Left renal cortex interstitium (tissue), 4 donors: Measurements from ENCODE around the gene NT5M. TPM values are rescaled to one million over a fixed set of nuclear protein-coding genes. Genes with fewer than 3 reads are reported as not detected.
"Not testable (repeated sequence)": the region's sequence is repeated elsewhere in the genome, so short reads cannot be mapped to it uniquely, and the experiment has no call there.

ENCODE experiments used
- DNase-seq, 4 donors: peaks; one replicate each; pipeline ENCODE4 v3.0.0-alpha.2; 2013; ENCODE audit warnings: low read depth in 4 of 4, low spot score in 2 of 4, missing footprints in 1 of 4
- polyA plus RNA-seq, 4 donors: library from polyadenylated mRNA; unstranded; fragments of 120-200 nt; gene quantifications; one replicate each; pipeline ENCODE4 v1.2.1, GENCODE V29; 2013; ENCODE audit not compliant: insufficient read length in 4 of 4

NT5M gene
- polyA plus RNA-seq, 4 donors: 4.1 to 8.6 (median 6.3) TPM

- DNase-seq: no peak
Observed at GRCh38 chr17:17300624-17301568, 2.3 kb upstream of the NT5M start.

- not testable (repeated sequence) for DNase-seq
Observed at GRCh38 chr17:17301659-17302058, 1.5 kb upstream of the NT5M start.

GRCh38 chr17:17303847-17304490, 796 bp downstream of the NT5M start:
- no peak for DNase-seq

GRCh38 chr17:17304521-17304985, 1.4 kb downstream of the NT5M start:
- no peak for DNase-seq

- DNase-seq: no peak
Observed at GRCh38 chr17:17305281-17305801, 2.2 kb downstream of the NT5M start.

- DNase-seq: no peak
Observed at GRCh38 chr17:17309356-17309755, 6.2 kb downstream of the NT5M start.

GRCh38 chr17:17313350-17313991, 10.3 kb downstream of the NT5M start:
- DNase-seq: peak in 1 of 4 donors; percentile 29

- DNase-seq: no peak
Observed at GRCh38 chr17:17314501-17315071, 11.4 kb downstream of the NT5M start.

GRCh38 chr17:17315142-17315821, 12.1 kb downstream of the NT5M start:
- DNase-seq: no peak

GRCh38 chr17:17320188-17320910, 17.2 kb downstream of the NT5M start:
- DNase-seq: no peak

- no peak for DNase-seq
Observed at GRCh38 chr17:17320911-17321220, 17.7 kb downstream of the NT5M start.

- DNase-seq: no peak
Observed at GRCh38 chr17:17321356-17322025, 18.3 kb downstream of the NT5M start.

- no peak for DNase-seq
Observed at GRCh38 chr17:17322516-17323510, 19.6 kb downstream of the NT5M start.

GRCh38 chr17:17324616-17325015, 21.4 kb downstream of the NT5M start:
- no peak for DNase-seq

GRCh38 chr17:17325228-17325627, 22.1 kb downstream of the NT5M start:
- DNase-seq: no peak

- no peak for DNase-seq
Observed at GRCh38 chr17:17325816-17326215, 22.6 kb downstream of the NT5M start.

- DNase-seq: no peak
Observed at GRCh38 chr17:17326275-17326875, 23.2 kb downstream of the NT5M start.
